Embryonic facial prominence (tissue), 1 donor: ENCODE data around the gene PRC1.
"Not testable (repeated sequence)": the region's sequence is repeated elsewhere in the genome, so short reads cannot be mapped to it uniquely, and the experiment has no call there.

Experiments
- DNase-seq: peaks from one replicate; pipeline ENCODE4 v3.0.0-alpha.2; 2016; ENCODE audit errors: extremely low spot score

PRC1 gene

GRCh38 chr15:90994417-90995311 is at the start of gene PRC1:
Gene PRC1, minus strand, starts transcription at chr15:90994535. Its CDS starts 118 bp downstream, at chr15:90994417.
- DNase-seq = peak; percentile 96

GRCh38 chr15:91043202-91043874 is 49.0 kb upstream of the PRC1 start:
- no peak for DNase-seq

- DNase-seq = no peak
Observed at GRCh38 chr15:91040856-91041255, 46.5 kb upstream of the PRC1 start.

- DNase-seq = no peak
Observed at GRCh38 chr15:91039996-91040395, 45.7 kb upstream of the PRC1 start.

- DNase-seq = no peak
Observed at GRCh38 chr15:91032919-91033803, 38.8 kb upstream of the PRC1 start.

- DNase-seq = no peak
Observed at GRCh38 chr15:91031796-91032195, 37.5 kb upstream of the PRC1 start.

GRCh38 chr15:91027677-91028076 is 33.3 kb upstream of the PRC1 start:
- DNase-seq = no peak

GRCh38 chr15:91023720-91024119 is 29.4 kb upstream of the PRC1 start:
- no peak for DNase-seq

- no peak for DNase-seq
Observed at GRCh38 chr15:91022832-91023129, 28.4 kb upstream of the PRC1 start.

GRCh38 chr15:91022075-91022831 is 27.9 kb upstream of the PRC1 start, which contains the start of gene VPS33B:
Gene VPS33B, minus strand, starts transcription at chr15:91022594. Its CDS starts 345 bp downstream, at chr15:91022249.
- peak; percentile 73 for DNase-seq

GRCh38 chr15:91021516-91022074 is 27.3 kb upstream of the PRC1 start:
- DNase-seq = no peak

- no peak for DNase-seq
Observed at GRCh38 chr15:91018158-91018557, 23.8 kb upstream of the PRC1 start.

GRCh38 chr15:91017716-91018115 is 23.4 kb upstream of the PRC1 start:
- no peak for DNase-seq

- DNase-seq = not testable (repeated sequence)
Observed at GRCh38 chr15:91013701-91014100, 19.4 kb upstream of the PRC1 start.

GRCh38 chr15:91007266-91007665 is 12.9 kb upstream of the PRC1 start:
- DNase-seq = no peak

GRCh38 chr15:91001209-91001608 is 6.9 kb upstream of the PRC1 start:
- no peak for DNase-seq

- no peak for DNase-seq
Observed at GRCh38 chr15:90998737-90999136, 4.4 kb upstream of the PRC1 start.

- DNase-seq = no peak
Observed at GRCh38 chr15:90994059-90994416, 297 bp downstream of the PRC1 start.

- no peak for DNase-seq
Observed at GRCh38 chr15:90991587-90992285, 2.6 kb downstream of the PRC1 start.

- DNase-seq = no peak
Observed at GRCh38 chr15:90990446-90990845, 3.9 kb downstream of the PRC1 start.
